ENCODE data around the gene SPACA5.

DNA sequence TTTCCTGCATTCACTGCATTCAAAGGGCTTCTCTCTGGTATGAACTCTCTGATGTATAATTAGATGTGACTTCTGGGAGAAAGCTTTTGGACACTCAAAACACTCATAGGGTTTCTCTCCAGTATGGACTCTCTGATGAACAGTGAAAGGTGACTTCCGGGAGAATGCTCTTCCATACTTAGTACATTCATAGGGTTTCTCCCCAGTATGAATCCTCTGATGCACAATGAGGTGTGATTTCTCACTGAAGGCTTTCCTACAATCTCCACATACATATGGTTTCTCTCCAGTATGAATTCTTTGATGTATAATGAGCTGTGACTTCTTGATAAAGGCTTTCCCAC, 52.5 kb downstream of the SPACA5 start:
- TF ChIP-seq EP300 (IDR thresholded peaks at IDR 0.05), result no peak
- TF ChIP-seq, protein P1, sequence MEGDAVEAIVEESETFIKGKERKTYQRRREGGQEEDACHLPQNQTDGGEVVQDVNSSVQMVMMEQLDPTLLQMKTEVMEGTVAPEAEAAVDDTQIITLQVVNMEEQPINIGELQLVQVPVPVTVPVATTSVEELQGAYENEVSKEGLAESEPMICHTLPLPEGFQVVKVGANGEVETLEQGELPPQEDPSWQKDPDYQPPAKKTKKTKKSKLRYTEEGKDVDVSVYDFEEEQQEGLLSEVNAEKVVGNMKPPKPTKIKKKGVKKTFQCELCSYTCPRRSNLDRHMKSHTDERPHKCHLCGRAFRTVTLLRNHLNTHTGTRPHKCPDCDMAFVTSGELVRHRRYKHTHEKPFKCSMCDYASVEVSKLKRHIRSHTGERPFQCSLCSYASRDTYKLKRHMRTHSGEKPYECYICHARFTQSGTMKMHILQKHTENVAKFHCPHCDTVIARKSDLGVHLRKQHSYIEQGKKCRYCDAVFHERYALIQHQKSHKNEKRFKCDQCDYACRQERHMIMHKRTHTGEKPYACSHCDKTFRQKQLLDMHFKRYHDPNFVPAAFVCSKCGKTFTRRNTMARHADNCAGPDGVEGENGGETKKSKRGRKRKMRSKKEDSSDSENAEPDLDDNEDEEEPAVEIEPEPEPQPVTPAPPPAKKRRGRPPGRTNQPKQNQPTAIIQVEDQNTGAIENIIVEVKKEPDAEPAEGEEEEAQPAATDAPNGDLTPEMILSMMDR (IDR thresholded peaks at IDR 0.05), result no peak
- no peak for TF ChIP-seq POLR2A (IDR thresholded peaks at IDR 0.05)
